ENCODE measurements around the gene CABCOCO1.

DNA sequence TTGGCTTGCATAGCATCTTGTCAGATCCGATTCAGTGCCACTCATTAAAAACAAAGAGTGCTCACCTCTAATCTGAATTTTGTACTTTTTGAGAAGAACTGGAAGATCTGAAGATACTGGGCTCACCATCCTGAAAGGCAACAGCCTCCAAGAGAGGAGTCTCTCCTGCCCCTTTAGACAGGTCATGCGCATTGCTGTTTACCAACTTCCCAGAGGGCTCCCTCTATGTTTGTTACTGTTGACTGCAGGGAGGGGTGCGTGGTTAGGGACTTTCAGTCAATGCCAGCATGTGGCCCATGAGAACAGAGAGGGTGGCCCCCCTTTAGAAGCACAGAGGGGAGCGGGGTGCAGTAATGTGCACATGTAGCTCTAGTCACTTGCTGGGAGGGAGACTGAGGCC is 33.2 kb upstream of the CABCOCO1 start:
- no peak for TF ChIP-seq NFIC (IDR thresholded peaks at IDR 0.05)
- TF ChIP-seq EP300 (IDR thresholded peaks at IDR 0.05; ENCODE audit: borderline replicate concordance) = no peak
- TF ChIP-seq YY1 (IDR thresholded peaks at IDR 0.05; ENCODE audit: low read depth) = no peak
- TF ChIP-seq, protein P1, sequence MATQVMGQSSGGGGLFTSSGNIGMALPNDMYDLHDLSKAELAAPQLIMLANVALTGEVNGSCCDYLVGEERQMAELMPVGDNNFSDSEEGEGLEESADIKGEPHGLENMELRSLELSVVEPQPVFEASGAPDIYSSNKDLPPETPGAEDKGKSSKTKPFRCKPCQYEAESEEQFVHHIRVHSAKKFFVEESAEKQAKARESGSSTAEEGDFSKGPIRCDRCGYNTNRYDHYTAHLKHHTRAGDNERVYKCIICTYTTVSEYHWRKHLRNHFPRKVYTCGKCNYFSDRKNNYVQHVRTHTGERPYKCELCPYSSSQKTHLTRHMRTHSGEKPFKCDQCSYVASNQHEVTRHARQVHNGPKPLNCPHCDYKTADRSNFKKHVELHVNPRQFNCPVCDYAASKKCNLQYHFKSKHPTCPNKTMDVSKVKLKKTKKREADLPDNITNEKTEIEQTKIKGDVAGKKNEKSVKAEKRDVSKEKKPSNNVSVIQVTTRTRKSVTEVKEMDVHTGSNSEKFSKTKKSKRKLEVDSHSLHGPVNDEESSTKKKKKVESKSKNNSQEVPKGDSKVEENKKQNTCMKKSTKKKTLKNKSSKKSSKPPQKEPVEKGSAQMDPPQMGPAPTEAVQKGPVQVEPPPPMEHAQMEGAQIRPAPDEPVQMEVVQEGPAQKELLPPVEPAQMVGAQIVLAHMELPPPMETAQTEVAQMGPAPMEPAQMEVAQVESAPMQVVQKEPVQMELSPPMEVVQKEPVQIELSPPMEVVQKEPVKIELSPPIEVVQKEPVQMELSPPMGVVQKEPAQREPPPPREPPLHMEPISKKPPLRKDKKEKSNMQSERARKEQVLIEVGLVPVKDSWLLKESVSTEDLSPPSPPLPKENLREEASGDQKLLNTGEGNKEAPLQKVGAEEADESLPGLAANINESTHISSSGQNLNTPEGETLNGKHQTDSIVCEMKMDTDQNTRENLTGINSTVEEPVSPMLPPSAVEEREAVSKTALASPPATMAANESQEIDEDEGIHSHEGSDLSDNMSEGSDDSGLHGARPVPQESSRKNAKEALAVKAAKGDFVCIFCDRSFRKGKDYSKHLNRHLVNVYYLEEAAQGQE (IDR thresholded peaks at IDR 0.05; ENCODE audit: low read depth) = no peak
- TF ChIP-seq TAF1 (IDR thresholded peaks at IDR 0.05; ENCODE audit: low read depth) = no peak
- no peak for TF ChIP-seq ZBTB7A (IDR thresholded peaks at IDR 0.05; ENCODE audit: low read depth)
- no peak for TF ChIP-seq RAD21 (IDR thresholded peaks at IDR 0.05; ENCODE audit: low read depth)
- TF ChIP-seq, protein P2, sequence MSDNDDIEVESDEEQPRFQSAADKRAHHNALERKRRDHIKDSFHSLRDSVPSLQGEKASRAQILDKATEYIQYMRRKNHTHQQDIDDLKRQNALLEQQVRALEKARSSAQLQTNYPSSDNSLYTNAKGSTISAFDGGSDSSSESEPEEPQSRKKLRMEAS (IDR thresholded peaks at IDR 0.05) = no peak
